ENCODE results near the gene KLHDC8B. TPM values are rescaled to one million over a fixed set of nuclear protein-coding genes. Genes with fewer than 3 reads are reported as not detected.

KLHDC8B gene
- total RNA-seq, 1 donor from 2014 or later, result 16.5 TPM

- TF ChIP-seq CTCF (conservative IDR thresholded peaks at IDR 0.05; ENCODE audit: low read depth, low read length), result peak; percentile 51
- H3K4me3 ChIP-seq (ENCODE audit: low read depth, low read length), result no peak overlapping the region
- no peak for DNase-seq (ENCODE audit: low read depth)
These were observed 13.2 kb upstream of the KLHDC8B start for GRCh38 chr3:49158103-49158709.

- DNase-seq (ENCODE audit: low read depth), result peak; percentile 63
- no peak for TF ChIP-seq CTCF (conservative IDR thresholded peaks at IDR 0.05; ENCODE audit: low read depth, low read length)
- H3K4me3 ChIP-seq (ENCODE audit: low read depth, low read length), result no peak overlapping the region
These were observed 12.6 kb upstream of the KLHDC8B start for GRCh38 chr3:49158792-49159191.

GRCh38 chr3:49161197-49161596 lies 10.2 kb upstream of the KLHDC8B start:
- no peak overlapping the region for H3K4me3 ChIP-seq (ENCODE audit: low read depth, low read length)
- TF ChIP-seq CTCF (conservative IDR thresholded peaks at IDR 0.05; ENCODE audit: low read depth, low read length), result no peak
- no peak for DNase-seq (ENCODE audit: low read depth)

GRCh38 chr3:49161808-49162530 lies 9.4 kb upstream of the KLHDC8B start:
- no peak overlapping the region for H3K4me3 ChIP-seq (ENCODE audit: low read depth, low read length)
- no peak for DNase-seq (ENCODE audit: low read depth)
- TF ChIP-seq CTCF (conservative IDR thresholded peaks at IDR 0.05; ENCODE audit: low read depth, low read length), result no peak

GRCh38 chr3:49162751-49163419 lies 8.5 kb upstream of the KLHDC8B start:
- DNase-seq (ENCODE audit: low read depth), result no peak
- TF ChIP-seq CTCF (conservative IDR thresholded peaks at IDR 0.05; ENCODE audit: low read depth, low read length), result no peak
- no peak overlapping the region for H3K4me3 ChIP-seq (ENCODE audit: low read depth, low read length)

GRCh38 chr3:49163609-49164008 lies 7.8 kb upstream of the KLHDC8B start:
- DNase-seq (ENCODE audit: low read depth), result no peak
- H3K4me3 ChIP-seq (ENCODE audit: low read depth, low read length), result no peak overlapping the region
- no peak for TF ChIP-seq CTCF (conservative IDR thresholded peaks at IDR 0.05; ENCODE audit: low read depth, low read length)
